ENCODE results near the gene RPL13.
"Not testable (repeated sequence)": the region's sequence is repeated elsewhere in the genome, so short reads cannot be mapped to it uniquely, and the experiment has no call there.

Gene RPL13

GRCh38 chr16:89576153-89577054, 15.9 kb downstream of the RPL13 start:
- in situ Hi-C loops (cut with MboI; ENCODE audit: low sequenced_read_pairs) = no loop called here

GRCh38 chr16:89577055-89577759, 16.7 kb downstream of the RPL13 start:
- in situ Hi-C loops (cut with MboI; ENCODE audit: low sequenced_read_pairs) = no loop called here

DNA sequence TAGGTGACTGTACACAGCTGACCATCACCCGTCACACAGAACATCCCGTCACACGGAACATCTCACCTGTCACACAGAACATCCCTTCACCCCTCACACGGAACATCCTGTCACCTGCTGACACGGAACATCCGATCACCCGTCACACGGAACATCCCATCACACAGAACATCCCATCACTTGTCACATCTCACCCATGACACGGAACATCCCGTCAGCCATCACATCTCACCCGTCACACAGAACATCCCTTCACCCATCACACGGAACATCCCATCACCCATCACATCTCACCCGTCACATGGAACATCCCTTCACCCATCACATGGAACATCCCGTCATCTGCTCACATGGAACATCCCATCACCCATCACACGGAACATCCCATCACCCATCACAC, 18.9 kb downstream of the RPL13 start:
- in situ Hi-C loops (cut with MboI; ENCODE audit: low sequenced_read_pairs) = no loop called here

- in situ Hi-C loops (cut with MboI; ENCODE audit: low sequenced_read_pairs) = no loop called here
Measured at GRCh38 chr16:89581045-89581695, 20.7 kb downstream of the RPL13 start.

GRCh38 chr16:89581861-89582563, 21.5 kb downstream of the RPL13 start:
- in situ Hi-C loops (cut with MboI; ENCODE audit: low sequenced_read_pairs) = no loop called here

GRCh38 chr16:89582614-89583196, 22.2 kb downstream of the RPL13 start:
- in situ Hi-C loops (cut with MboI; ENCODE audit: low sequenced_read_pairs) = no loop called here

- in situ Hi-C loops (cut with MboI; ENCODE audit: low sequenced_read_pairs) = no loop called here
Measured at GRCh38 chr16:89583197-89583894, 22.9 kb downstream of the RPL13 start.

- in situ Hi-C loops (cut with MboI; ENCODE audit: low sequenced_read_pairs) = no loop called here
Measured at GRCh38 chr16:89583895-89584644, 23.6 kb downstream of the RPL13 start.

DNA sequence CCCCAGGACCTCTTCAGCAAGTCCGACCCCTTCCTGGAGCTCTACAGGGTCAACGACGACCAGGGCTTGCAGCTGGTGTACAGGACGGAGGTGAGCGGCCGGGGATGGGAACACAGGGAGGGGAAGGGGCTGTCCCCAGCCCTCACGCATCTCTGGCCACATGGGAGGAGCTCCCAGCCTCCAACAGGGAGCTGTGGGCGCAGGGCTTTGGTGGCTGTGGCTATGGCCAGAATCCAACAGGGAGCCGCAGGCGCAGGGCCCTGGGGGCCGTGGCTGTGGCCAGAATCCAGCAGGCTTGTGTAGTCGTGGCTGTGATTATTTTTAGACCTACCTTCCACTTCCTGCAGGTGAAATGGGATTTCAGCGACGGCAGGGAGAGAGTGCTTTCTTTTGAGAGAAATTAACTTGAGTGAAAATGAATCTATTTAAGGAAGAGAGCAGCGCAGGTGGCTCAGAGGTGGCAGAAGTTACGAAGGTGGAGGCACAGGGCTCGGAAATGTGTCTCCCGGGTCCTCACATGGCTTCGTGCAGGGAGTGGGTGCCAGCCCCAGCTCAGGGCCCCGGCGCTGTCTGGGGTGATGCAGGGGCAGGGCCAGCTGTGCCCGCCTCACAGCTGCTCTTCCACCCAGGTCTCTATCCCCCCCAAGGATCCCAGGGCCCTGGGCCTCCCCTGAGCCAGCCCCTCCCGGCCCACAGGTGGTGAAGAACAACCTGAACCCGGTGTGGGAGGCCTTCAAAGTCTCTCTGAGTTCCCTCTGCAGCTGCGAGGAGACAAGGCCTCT, 24.5 kb downstream of the RPL13 start:
- in situ Hi-C loops (cut with MboI; ENCODE audit: low sequenced_read_pairs) = no loop called here

- in situ Hi-C loops (cut with MboI; ENCODE audit: low sequenced_read_pairs) = no loop called here
Measured at GRCh38 chr16:89586218-89586617, 25.7 kb downstream of the RPL13 start.

DNA sequence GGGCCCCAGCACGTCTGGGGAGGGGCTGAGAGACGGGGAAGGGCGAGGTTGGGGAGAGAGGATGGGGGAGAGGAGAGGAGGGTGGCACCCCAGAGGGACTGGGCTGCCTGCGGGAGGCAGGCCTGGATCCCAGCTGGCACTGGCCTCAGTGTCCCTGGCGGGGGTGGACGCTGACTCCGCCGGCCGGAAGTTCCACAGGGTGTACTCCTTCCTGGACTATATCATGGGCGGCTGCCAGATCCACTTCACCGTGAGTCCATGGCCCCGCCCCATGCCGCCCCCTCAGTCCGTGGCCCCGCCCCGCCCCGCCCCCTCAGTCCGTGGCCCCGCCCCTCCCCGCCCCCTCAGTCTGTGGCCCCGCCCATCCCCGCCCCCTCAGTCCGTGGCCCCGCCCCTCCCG, 26.4 kb downstream of the RPL13 start:
- in situ Hi-C loops (cut with MboI; ENCODE audit: low sequenced_read_pairs) = no loop called here

- in situ Hi-C loops (cut with MboI; ENCODE audit: low sequenced_read_pairs) = not testable (repeated sequence)
Measured at GRCh38 chr16:89587676-89588075, 27.2 kb downstream of the RPL13 start.

GRCh38 chr16:89588413-89589109, 28.1 kb downstream of the RPL13 start:
- in situ Hi-C loops (cut with MboI; ENCODE audit: low sequenced_read_pairs) = no loop called here

GRCh38 chr16:89589241-89589926, 28.9 kb downstream of the RPL13 start:
- in situ Hi-C loops (cut with MboI; ENCODE audit: low sequenced_read_pairs) = no loop called here

- in situ Hi-C loops (cut with MboI; ENCODE audit: low sequenced_read_pairs) = no loop called here
Measured at GRCh38 chr16:89593841-89594240, 33.4 kb downstream of the RPL13 start.

DNA sequence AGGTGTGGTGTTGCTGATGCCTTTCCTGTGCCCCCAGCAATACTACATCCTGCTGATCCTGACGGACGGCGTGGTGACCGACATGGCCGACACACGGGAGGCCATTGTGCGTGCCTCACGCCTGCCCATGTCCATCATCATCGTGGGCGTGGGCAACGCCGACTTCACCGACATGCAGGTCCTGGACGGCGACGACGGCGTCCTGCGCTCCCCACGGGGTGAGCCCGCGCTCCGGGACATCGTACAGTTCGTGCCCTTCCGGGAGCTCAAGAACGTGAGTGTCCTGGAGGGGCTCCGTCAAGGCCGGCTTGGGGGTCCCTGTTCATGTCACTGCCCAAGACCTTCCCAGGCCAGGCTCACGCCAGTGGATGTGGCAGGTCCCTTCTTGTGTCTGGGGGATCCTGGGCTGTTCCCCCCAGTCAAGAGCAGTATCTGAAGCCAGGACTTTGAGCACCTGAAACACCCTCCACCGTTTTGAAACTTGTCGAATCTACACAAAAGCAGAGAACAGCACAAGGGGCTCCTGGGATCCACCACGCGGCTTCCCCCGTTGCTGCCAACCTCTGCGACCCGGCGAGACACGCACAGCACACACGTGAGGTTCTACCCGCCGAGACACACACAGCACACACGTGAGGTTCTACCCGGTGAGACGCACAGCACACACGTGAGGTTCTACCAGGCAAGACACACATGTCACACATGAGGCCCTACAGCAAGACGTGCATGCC, 35.0 kb downstream of the RPL13 start:
- in situ Hi-C loops (cut with MboI; ENCODE audit: low sequenced_read_pairs) = no loop called here

All from HL-60/S4 (cell line).